Keratinocyte (primary cell): ENCODE results near the gene SLC35D3. TPM values are rescaled to one million over a fixed set of nuclear protein-coding genes. Genes with fewer than 3 reads are reported as not detected.

Experiments used
- DNase-seq: peaks from one replicate; pipeline ENCODE4 v3.0.0-alpha.2; 2011; ENCODE audit warnings: low read depth, missing footprints, low spot score
- FAIRE-seq: peaks from 2 replicates; lab custom pipeline; 2011; peaks lifted over from hg19 to GRCh38; lab: Jason Lieb, UNC
- H2AFZ ChIP-seq: 2 replicates; pipeline ENCODE4 v1.6.0; 2012; ENCODE audit warnings: low read length, control low read depth, inconsistent platforms; ENCODE audit not compliant: control insufficient read depth
- H3K27ac ChIP-seq: 2 replicates; pipeline ENCODE4 v1.5.1; 2011; ENCODE audit warnings: low read length; ENCODE audit not compliant: control insufficient read depth, insufficient read depth
- H3K27me3 ChIP-seq: 3 replicates; pipeline ENCODE4 v1.6.0; 2011; ENCODE audit warnings: low read length; ENCODE audit not compliant: control insufficient read depth, insufficient read depth; ENCODE audit errors: extremely low read depth
- H3K36me3 ChIP-seq, 2 experiments: 2 replicates in 1 of 2; 3 replicates in 1 of 2; pipeline ENCODE4 v1.5.1; 2011; ENCODE audit warnings: low read length in 2 of 2, mild to moderate bottlenecking in 1 of 2; ENCODE audit not compliant: control insufficient read depth in 2 of 2, insufficient read depth in 2 of 2; ENCODE audit errors: extremely low read depth in 1 of 2
- H3K4me1 ChIP-seq: 3 replicates; pipeline ENCODE4 v1.5.1; 2011; ENCODE audit warnings: low read length; ENCODE audit not compliant: control insufficient read depth, insufficient read depth; ENCODE audit errors: extremely low read depth
- H3K4me2 ChIP-seq: 3 replicates; pipeline ENCODE4 v1.6.0; 2011; ENCODE audit warnings: low read depth, low read length; ENCODE audit not compliant: control insufficient read depth, insufficient read depth; ENCODE audit errors: extremely low read depth
- H3K4me3 ChIP-seq, 3 experiments: fragments of 200-600 bp in 1 of 3; sonication (generic) in 1 of 3; 2 replicates in 2 of 3; 3 replicates in 1 of 3; pipeline ENCODE4 v1.5.1; 2011 to 2016; ENCODE audit warnings: low read length in 3 of 3, mild to moderate bottlenecking in 3 of 3, control low read depth in 2 of 3, inconsistent platforms in 1 of 3, low read depth in 1 of 3, mixed read lengths in 1 of 3, mixed run types in 1 of 3, moderate library complexity in 1 of 3; ENCODE audit not compliant: control insufficient read depth in 2 of 3, insufficient read depth in 2 of 3; ENCODE audit errors: extremely low read depth in 1 of 3
- H3K79me2 ChIP-seq: 2 replicates; pipeline ENCODE4 v1.6.0; 2012; ENCODE audit warnings: low read length; ENCODE audit not compliant: control insufficient read depth, insufficient read depth
- H3K9ac ChIP-seq: 3 replicates; pipeline ENCODE4 v1.6.0; 2011; ENCODE audit warnings: low read length; ENCODE audit not compliant: control insufficient read depth, insufficient read depth; ENCODE audit errors: extremely low read depth
- H3K9me1 ChIP-seq: 3 replicates; pipeline ENCODE4 v1.6.0; 2011; ENCODE audit warnings: low read length; ENCODE audit not compliant: control insufficient read depth, insufficient read depth; ENCODE audit errors: extremely low read depth
- H3K9me3 ChIP-seq: 2 replicates; pipeline ENCODE4 v1.5.1; 2012; ENCODE audit warnings: low read depth, low read length; ENCODE audit not compliant: control insufficient read depth
- H4K20me1 ChIP-seq: 3 replicates; pipeline ENCODE4 v1.6.0; 2011; ENCODE audit warnings: low read length; ENCODE audit not compliant: control insufficient read depth, insufficient read depth; ENCODE audit errors: extremely low read depth
- CTCF ChIP-seq, 3 experiments: IDR thresholded peaks in 1 of 3; conservative IDR thresholded peaks in 1 of 3; optimal IDR thresholded peaks in 1 of 3; 2 replicates in 2 of 3; 3 replicates in 1 of 3; pipeline versions ENCODE3 to v1.5.1; 2011; ENCODE audit warnings: low read length in 3 of 3, mild to moderate bottlenecking in 3 of 3, moderate library complexity in 2 of 3, control low read depth in 1 of 3, inconsistent platforms in 1 of 3; ENCODE audit not compliant: insufficient read depth in 2 of 3; ENCODE audit errors: extremely low read depth in 1 of 3
- EZH2 ChIP-seq: IDR thresholded peaks from one replicate; pipeline ENCODE4 v1.6.1; 2012; ENCODE audit warnings: inconsistent platforms, mild to moderate bottlenecking, low read length, moderate library complexity
- dilution Hi-C: fragments of 300-500 bp; cut with MboI; formaldehyde crosslinking; loops from one replicate; pipeline ENCODE4 v1.7.0; 2020; ENCODE audit warnings: low sequenced_read_pairs; ENCODE audit not compliant: extremely low pct_ligation_motif_present
- polyA plus RNA-seq, 5 experiments: library from polyadenylated mRNA; depleted of rRNA in 3 of 5; stranded (reverse) in 3 of 5; stranded (forward) in 1 of 5; unstranded in 1 of 5; fragments of >200 nt; gene quantifications; 1 replicate in 1 of 5; 2 replicates in 3 of 5; 3 replicates in 1 of 5; pipeline versions ENCODE4 v1.2.1 to v1.2.3, GENCODE V29; 2011 to 2012; ENCODE audit warnings: missing spikeins in 2 of 5, low read depth in 1 of 5, low replicate concordance in 1 of 5

SLC35D3 gene
- polyA plus RNA-seq, 1 donor (not counting 4 experiments of a cell fraction or from before 2014, with no cell fraction given), result not detected

GRCh38 chr6:136967876-136968752 lies 46.0 kb downstream of the SLC35D3 start:
- FAIRE-seq, result peak; percentile 98
- H3K9ac ChIP-seq, result no peak overlapping the region
- TF ChIP-seq EZH2 (no peak), CTCF (optimal IDR thresholded peaks at IDR 0.05 in 1 of 3, IDR thresholded peaks at IDR 0.05 in 1 of 3, conservative IDR thresholded peaks at IDR 0.05 in 1 of 3; ENCODE audit: extremely low read depth in 1 of 3, insufficient read depth in 2 of 3, low read length in 3 of 3) (peak; percentile 61 to 93 (median 71))
- no peak overlapping the region for H3K4me3 ChIP-seq
- H3K36me3 ChIP-seq, result no peaks in the 10 kb centered on the region
- peaks cover 4% of the 10 kb centered on the region for H3K4me1 ChIP-seq
- peak; percentile 56 for DNase-seq
- no peaks in the 10 kb centered on the region for H4K20me1 ChIP-seq
- no peak overlapping the region for H3K27ac ChIP-seq
- H3K27me3 ChIP-seq, result no peaks in the 10 kb centered on the region
- no peak overlapping the region for H2AFZ ChIP-seq
- H3K9me1 ChIP-seq, result no peaks in the 10 kb centered on the region
- dilution Hi-C loops, result no loop called here
- H3K79me2 ChIP-seq, result no peaks in the 10 kb centered on the region
- H3K9me3 ChIP-seq, result no peaks in the 10 kb centered on the region
- peak overlapping the region; percentile 20 for H3K4me2 ChIP-seq

GRCh38 chr6:136968837-136969236 lies 46.7 kb downstream of the SLC35D3 start:
- H3K79me2 ChIP-seq, result no peaks in the 10 kb centered on the region
- DNase-seq, result no peak
- FAIRE-seq, result no peak
- H3K27ac ChIP-seq, result no peak overlapping the region
- TF ChIP-seq EZH2 (no peak), CTCF (optimal IDR thresholded peaks at IDR 0.05 in 1 of 3, IDR thresholded peaks at IDR 0.05 in 1 of 3, conservative IDR thresholded peaks at IDR 0.05 in 1 of 3; ENCODE audit: extremely low read depth in 1 of 3, insufficient read depth in 2 of 3, low read length in 3 of 3) (no peak)
- no peaks in the 10 kb centered on the region for H3K36me3 ChIP-seq
- dilution Hi-C loops, result no loop called here
- no peak overlapping the region for H3K4me2 ChIP-seq
- H3K27me3 ChIP-seq, result no peaks in the 10 kb centered on the region
- no peaks in the 10 kb centered on the region for H4K20me1 ChIP-seq
- H3K9me3 ChIP-seq, result no peaks in the 10 kb centered on the region
- H3K4me1 ChIP-seq, result peaks cover 4% of the 10 kb centered on the region
- no peaks in the 10 kb centered on the region for H3K9me1 ChIP-seq
- H2AFZ ChIP-seq, result no peak overlapping the region
- no peak overlapping the region for H3K4me3 ChIP-seq
- no peak overlapping the region for H3K9ac ChIP-seq
